ENCODE results near the gene FAAP20.

DNA sequence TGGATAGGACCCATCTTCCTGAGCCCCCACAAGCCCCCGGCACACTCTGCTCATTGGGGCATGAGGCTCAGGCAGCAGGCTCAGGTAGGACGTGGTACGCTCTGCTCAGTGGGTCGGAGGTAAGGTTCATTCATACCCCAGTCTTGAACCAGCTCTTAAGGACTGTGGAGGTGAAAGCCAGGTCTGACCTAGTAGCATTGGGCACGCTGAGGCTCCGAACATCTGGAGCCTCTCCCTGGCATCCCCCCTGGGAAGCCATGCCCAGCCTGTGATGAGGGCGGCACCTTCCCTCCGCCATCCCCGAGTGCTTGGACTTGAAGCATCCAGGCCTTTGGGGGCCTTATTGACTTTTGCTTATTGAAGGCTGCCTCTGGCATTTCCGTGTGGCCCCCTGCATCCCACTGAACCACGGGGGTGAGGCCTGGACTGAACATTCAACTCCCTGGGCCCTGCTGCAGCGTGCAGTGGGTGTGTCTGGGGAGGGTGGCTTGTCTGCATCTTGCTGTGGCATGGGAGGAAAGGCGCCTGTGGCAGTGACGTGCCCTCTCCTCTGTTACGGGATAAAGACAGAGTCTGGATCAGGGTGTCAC lies 50.0 kb downstream of the FAAP20 start:
- TF ChIP-seq, protein P1, sequence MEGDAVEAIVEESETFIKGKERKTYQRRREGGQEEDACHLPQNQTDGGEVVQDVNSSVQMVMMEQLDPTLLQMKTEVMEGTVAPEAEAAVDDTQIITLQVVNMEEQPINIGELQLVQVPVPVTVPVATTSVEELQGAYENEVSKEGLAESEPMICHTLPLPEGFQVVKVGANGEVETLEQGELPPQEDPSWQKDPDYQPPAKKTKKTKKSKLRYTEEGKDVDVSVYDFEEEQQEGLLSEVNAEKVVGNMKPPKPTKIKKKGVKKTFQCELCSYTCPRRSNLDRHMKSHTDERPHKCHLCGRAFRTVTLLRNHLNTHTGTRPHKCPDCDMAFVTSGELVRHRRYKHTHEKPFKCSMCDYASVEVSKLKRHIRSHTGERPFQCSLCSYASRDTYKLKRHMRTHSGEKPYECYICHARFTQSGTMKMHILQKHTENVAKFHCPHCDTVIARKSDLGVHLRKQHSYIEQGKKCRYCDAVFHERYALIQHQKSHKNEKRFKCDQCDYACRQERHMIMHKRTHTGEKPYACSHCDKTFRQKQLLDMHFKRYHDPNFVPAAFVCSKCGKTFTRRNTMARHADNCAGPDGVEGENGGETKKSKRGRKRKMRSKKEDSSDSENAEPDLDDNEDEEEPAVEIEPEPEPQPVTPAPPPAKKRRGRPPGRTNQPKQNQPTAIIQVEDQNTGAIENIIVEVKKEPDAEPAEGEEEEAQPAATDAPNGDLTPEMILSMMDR (conservative IDR thresholded peaks at IDR 0.05; ENCODE audit: low read depth in 2 of 2): no peak
- TF ChIP-seq ZNF462 (CRISPR knock-in tag; IDR thresholded peaks at IDR 0.05): no peak
- no peak for TF ChIP-seq CREB1 (CRISPR knock-in tag; IDR thresholded peaks at IDR 0.05; ENCODE audit: low read depth)
- TF ChIP-seq EZH2 (IDR thresholded peaks at IDR 0.05; ENCODE audit: low read depth, unreplicated experiment): no peak
